GM12878 (cell line): Measurements from ENCODE around the gene PTPRN2. TPM values are rescaled to one million over a fixed set of nuclear protein-coding genes. Genes with fewer than 3 reads are reported as not detected.

ENCODE experiments used
- ATAC-seq: fragments of 200-7000 bp; cut with Tn5 transposase; 3 replicates; pipeline ENCODE4 v1.9.1; 2020; ENCODE audit warnings: mild to moderate bottlenecking, moderate library complexity
- BruUV-seq: library from RNA; stranded (reverse); fragments of 400-500 nt; replicated peaks from 2 replicates; lab custom pipeline; 2021; lab: Mats Ljungman, UMichigan
- CTCF ChIA-PET: fragments of 300-600 bp; sonication (Branson Sonifier 250); formaldehyde crosslinking; extraction: SDS; loops from one replicate; lab custom pipeline; 2021; ENCODE audit warnings: inconsistent platforms; lab: Yijun Ruan, JAX
- POLR2A ChIA-PET: fragments of 350-600 bp; formaldehyde crosslinking; extraction: SDS; loops from one replicate; lab custom pipeline; 2021; ENCODE audit warnings: inconsistent platforms; lab: Charles Lee
- RAD21 ChIA-PET: fragments of 300-600 bp; sonication (Branson Sonifier 250); formaldehyde crosslinking; loops from one replicate; lab custom pipeline; 2023; ENCODE audit warnings: antibody characterized with exemption; ENCODE audit not compliant: unreplicated experiment; lab: Charles Lee
- SMC1A ChIA-PET: fragments of 300-600 bp; sonication (Branson Sonifier 250); formaldehyde crosslinking; loops from one replicate; lab custom pipeline; 2023; ENCODE audit not compliant: unreplicated experiment, uncharacterized antibody; lab: Charles Lee
- DNase-seq: peaks from one replicate; pipeline ENCODE4 v3.0.0-alpha.2; 2011; ENCODE audit warnings: low read depth, low spot score
- FAIRE-seq: peaks from 3 replicates; lab custom pipeline; 2011; peaks lifted over from hg19 to GRCh38; lab: Jason Lieb, UNC
- H2AFZ ChIP-seq: 2 replicates; pipeline ENCODE4 v1.6.0; 2011; ENCODE audit warnings: low read depth, low read length, control low read depth; ENCODE audit not compliant: control insufficient read depth
- H3K27ac ChIP-seq: 2 replicates; pipeline ENCODE4 v1.5.1; 2011; ENCODE audit warnings: control low read depth; ENCODE audit not compliant: control insufficient read depth, insufficient read depth
- H3K27me3 ChIP-seq, 2 experiments: replicated peaks in 1 of 2; 2 replicates each; pipeline versions ENCODE4 v1.6.0 to v1.6.1; 2011; ENCODE audit warnings: low read length in 1 of 2; ENCODE audit not compliant: control insufficient read depth in 2 of 2, insufficient read depth in 2 of 2
- H3K36me3 ChIP-seq, 2 experiments: 2 replicates each; pipeline ENCODE4 v1.5.1; 2011; ENCODE audit warnings: low read length in 1 of 2; ENCODE audit not compliant: control insufficient read depth in 2 of 2, insufficient read depth in 2 of 2
- H3K4me1 ChIP-seq: 2 replicates; pipeline ENCODE4 v1.6.1; 2011; ENCODE audit warnings: mild to moderate bottlenecking, low read length, moderate library complexity, mixed read lengths; ENCODE audit not compliant: control insufficient read depth, insufficient read depth
- H3K4me2 ChIP-seq: 2 replicates; pipeline ENCODE4 v1.6.0; 2011; ENCODE audit warnings: control low read depth; ENCODE audit not compliant: control insufficient read depth, insufficient read depth
- H3K4me3 ChIP-seq: fragments of 200-600 bp; sonication (generic); 2 replicates; pipeline ENCODE4 v1.5.1; 2016
- H3K79me2 ChIP-seq: 2 replicates; pipeline ENCODE4 v1.6.0; 2011; ENCODE audit warnings: low read length; ENCODE audit not compliant: control insufficient read depth, insufficient read depth
- H3K9ac ChIP-seq: 2 replicates; pipeline ENCODE4 v1.8.0; 2011; ENCODE audit warnings: low read length, control low read depth, mixed read lengths; ENCODE audit not compliant: control insufficient read depth, insufficient read depth
- H3K9me3 ChIP-seq: replicated peaks from 3 replicates; pipeline ENCODE4 v1.5.1; 2011; ENCODE audit warnings: mild to moderate bottlenecking, low read length; ENCODE audit not compliant: control insufficient read depth, insufficient read depth
- H4K20me1 ChIP-seq: 2 replicates; pipeline ENCODE4 v1.6.0; 2011; ENCODE audit not compliant: control insufficient read depth, insufficient read depth
- BHLHE40 ChIP-seq, 2 experiments: fragments of 450-650 bp in 1 of 2; IDR thresholded peaks; 2 replicates each; pipeline ENCODE4 v1.6.1; 2011 to 2017; ENCODE audit warnings: low read depth in 2 of 2, borderline replicate concordance in 1 of 2, improper control_type of control experiment in 1 of 2, low read length in 1 of 2, mild to moderate bottlenecking in 1 of 2
- BMI1 ChIP-seq: fragments of 450-650 bp; IDR thresholded peaks from 2 replicates; pipeline ENCODE4 v1.6.1; 2016; ENCODE audit warnings: mild to moderate bottlenecking, moderate library complexity, borderline replicate concordance
- CHD1 ChIP-seq: IDR thresholded peaks from 2 replicates; pipeline ENCODE4 v1.6.1; 2012; ENCODE audit warnings: low read depth, low read length, improper control_type of control experiment
- DPF2 ChIP-seq: fragments of 450-650 bp; IDR thresholded peaks from 2 replicates; pipeline ENCODE4 v1.6.1; 2017; ENCODE audit warnings: mild to moderate bottlenecking
- FOS ChIP-seq: IDR thresholded peaks from 3 replicates; pipeline ENCODE4 v1.6.1; 2011; ENCODE audit warnings: borderline replicate concordance; ENCODE audit not compliant: insufficient read length; ENCODE audit errors: extremely low read depth
- FOXM1 ChIP-seq: IDR thresholded peaks from 2 replicates; pipeline ENCODE4 v1.6.1; 2012; ENCODE audit warnings: low read depth, mild to moderate bottlenecking, inconsistent platforms, low read length, moderate library complexity
- GABPA ChIP-seq: IDR thresholded peaks from 2 replicates; pipeline ENCODE4 v1.6.1; 2014; ENCODE audit warnings: antibody characterized with exemption, low read depth, mild to moderate bottlenecking, inconsistent platforms
- IRF5 ChIP-seq: fragments of 450-650 bp; IDR thresholded peaks from 2 replicates; pipeline ENCODE4 v1.6.1; 2017; ENCODE audit warnings: borderline replicate concordance
- MEF2A ChIP-seq: IDR thresholded peaks from 2 replicates; pipeline ENCODE4 v1.6.1; 2011; ENCODE audit warnings: low read depth, mild to moderate bottlenecking, low read length, moderate library complexity; ENCODE audit not compliant: insufficient read depth
- MTA3 ChIP-seq: IDR thresholded peaks from 2 replicates; pipeline ENCODE4 v1.6.1; 2012; ENCODE audit warnings: low read length, inconsistent platforms, borderline replicate concordance
- MYC ChIP-seq: IDR thresholded peaks from 2 replicates; pipeline ENCODE4 v1.6.1; 2011; ENCODE audit warnings: mild to moderate bottlenecking, low read length, moderate library complexity, inconsistent platforms; ENCODE audit not compliant: insufficient read depth, insufficient replicate concordance, insufficient read length, severe bottlenecking
- NFIC ChIP-seq: IDR thresholded peaks from 2 replicates; pipeline ENCODE4 v1.6.1; 2012; ENCODE audit warnings: low read depth, mild to moderate bottlenecking, inconsistent platforms, low read length, moderate library complexity
- PML ChIP-seq: IDR thresholded peaks from 2 replicates; pipeline ENCODE4 v1.6.1; 2012; ENCODE audit warnings: low read length, inconsistent platforms
- POLR2AphosphoS5 ChIP-seq: IDR thresholded peaks from 2 replicates; pipeline ENCODE4 v1.6.1; 2011; ENCODE audit warnings: mild to moderate bottlenecking, low read length, inconsistent platforms
- SUPT20H ChIP-seq: IDR thresholded peaks from 2 replicates; pipeline ENCODE4 v1.6.1; 2011; ENCODE audit warnings: low read depth, mild to moderate bottlenecking, low read length, moderate library complexity, borderline replicate concordance; ENCODE audit not compliant: control insufficient read depth
- SUZ12 ChIP-seq: fragments of 200-600 bp; sonication (generic); IDR thresholded peaks from one replicate; pipeline ENCODE4 v1.6.1; 2018; ENCODE audit warnings: antibody characterized with exemption, mild to moderate bottlenecking; ENCODE audit not compliant: unreplicated experiment
- WGBS: methylation state at CpG from one replicate; pipeline ENCODE4 v1.1.6; 2016; ENCODE audit warnings: low lambda C conversion rate; ENCODE audit not compliant: insufficient replicate concordance, insufficient coverage; ENCODE audit errors: missing lambda C conversion rate; 5-methylcytosine and 5-hydroxymethylcytosine counted together
- in situ Hi-C: fragments of 300-500 bp; cut with MboI; formaldehyde crosslinking; loops from 9 replicates; pipeline ENCODE4 v1.14.3; 2018; ENCODE audit warnings: mixed read lengths
- intact Hi-C: fragments of 100-400 bp; cut with micrococcal nuclease; formaldehyde crosslinking; loops from one replicate; pipeline ENCODE4 v1.14.2; 2022; ENCODE audit not compliant: unreplicated experiment
- polyA plus RNA-seq, 11 experiments: library from polyadenylated mRNA; depleted of rRNA in 4 of 11; unstranded in 6 of 11; stranded (reverse) in 5 of 11; fragments of >200 nt; fragmentation: Nextera tagmentation in 4 of 11; fragmentation: Illumina TruSeq in 1 of 11; extraction: Ambion mirVana in 4 of 11; extraction: Trizol in 1 of 11; gene quantifications; 1 replicate in 1 of 11; 2 replicates in 10 of 11; pipeline versions ENCODE4 v1.2.1 to v1.2.3, GENCODE V29; 2011 to 2016; ENCODE audit warnings: inconsistent platforms in 2 of 11, missing spikeins in 2 of 11, low read depth in 1 of 11
- total RNA-seq, 4 experiments: library from RNA; depleted of rRNA in 3 of 4; stranded (reverse); fragments of >200 nt in 3 of 4; fragmentation: Illumina TruSeq in 1 of 4; extraction: Trizol in 1 of 4; gene quantifications; 2 replicates each; pipeline versions ENCODE4 v1.2.1 to v1.2.3, GENCODE V29; 2013 to 2021
- TF ChIP-seq, protein P1 (sequence below): fragments of 450-650 bp; conservative IDR thresholded peaks from 2 replicates; pipeline ENCODE4 v1.6.1; 2017; ENCODE audit warnings: mild to moderate bottlenecking, moderate library complexity
- TF ChIP-seq, protein P2 (sequence below): IDR thresholded peaks from 2 replicates; pipeline ENCODE4 v1.6.1; 2011; ENCODE audit warnings: mild to moderate bottlenecking, low read depth, low read length, moderate library complexity; ENCODE audit not compliant: insufficient replicate concordance

The PTPRN2 gene
- total and polyA plus RNA-seq, 10 of the 15 experiments (the other 5 are each of a cell fraction or from before 2014, with no cell fraction given), result 5.4 TPM; not detected in 9

- ATAC-seq (no peak), DNase-seq (no peak), FAIRE-seq (no peak)
- H3K4me2 ChIP-seq, result no peak overlapping the region
- no peaks in the 10 kb centered on the region for H3K36me3 ChIP-seq
- SMC1A ChIA-PET, result no interaction called here
- H3K79me2 ChIP-seq, result no peaks in the 10 kb centered on the region
- no peaks in the 10 kb centered on the region for H4K20me1 ChIP-seq
- H3K27ac ChIP-seq, result no peak overlapping the region
- BruUV-seq, result no TSS peak
- H2AFZ ChIP-seq, result no peak overlapping the region
- H3K27me3 ChIP-seq, result no peaks in the 10 kb centered on the region
- RAD21 ChIA-PET, result no interaction called here
- no peak overlapping the region for H3K4me3 ChIP-seq
- CTCF ChIA-PET, result no interaction called here
- H3K4me1 ChIP-seq, result no peaks in the 10 kb centered on the region
- intact Hi-C loops, result no loop called here
- in situ Hi-C loops, result no loop called here
- 19% methylated on average over 9 of the region's 9 CpGs for WGBS
- TF ChIP-seq SUZ12 (no peak), MYC (no peak), SUPT20H (no peak), DPF2 (no peak), IRF5 (no peak), NFIC (no peak), FOXM1 (no peak), PML (no peak), MTA3 (no peak), CHD1 (no peak), BMI1 (no peak), FOS (no peak), POLR2AphosphoS5 (no peak), MEF2A (no peak), GABPA (no peak), BHLHE40 (IDR thresholded peaks at IDR 0.05; ENCODE audit: borderline replicate concordance in 1 of 2, low read depth in 2 of 2, low read length in 1 of 2) (no peak)
- TF ChIP-seq, protein P1, sequence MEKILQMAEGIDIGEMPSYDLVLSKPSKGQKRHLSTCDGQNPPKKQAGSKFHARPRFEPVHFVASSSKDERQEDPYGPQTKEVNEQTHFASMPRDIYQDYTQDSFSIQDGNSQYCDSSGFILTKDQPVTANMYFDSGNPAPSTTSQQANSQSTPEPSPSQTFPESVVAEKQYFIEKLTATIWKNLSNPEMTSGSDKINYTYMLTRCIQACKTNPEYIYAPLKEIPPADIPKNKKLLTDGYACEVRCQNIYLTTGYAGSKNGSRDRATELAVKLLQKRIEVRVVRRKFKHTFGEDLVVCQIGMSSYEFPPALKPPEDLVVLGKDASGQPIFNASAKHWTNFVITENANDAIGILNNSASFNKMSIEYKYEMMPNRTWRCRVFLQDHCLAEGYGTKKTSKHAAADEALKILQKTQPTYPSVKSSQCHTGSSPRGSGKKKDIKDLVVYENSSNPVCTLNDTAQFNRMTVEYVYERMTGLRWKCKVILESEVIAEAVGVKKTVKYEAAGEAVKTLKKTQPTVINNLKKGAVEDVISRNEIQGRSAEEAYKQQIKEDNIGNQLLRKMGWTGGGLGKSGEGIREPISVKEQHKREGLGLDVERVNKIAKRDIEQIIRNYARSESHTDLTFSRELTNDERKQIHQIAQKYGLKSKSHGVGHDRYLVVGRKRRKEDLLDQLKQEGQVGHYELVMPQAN, result no peak
- TF ChIP-seq, protein P2, sequence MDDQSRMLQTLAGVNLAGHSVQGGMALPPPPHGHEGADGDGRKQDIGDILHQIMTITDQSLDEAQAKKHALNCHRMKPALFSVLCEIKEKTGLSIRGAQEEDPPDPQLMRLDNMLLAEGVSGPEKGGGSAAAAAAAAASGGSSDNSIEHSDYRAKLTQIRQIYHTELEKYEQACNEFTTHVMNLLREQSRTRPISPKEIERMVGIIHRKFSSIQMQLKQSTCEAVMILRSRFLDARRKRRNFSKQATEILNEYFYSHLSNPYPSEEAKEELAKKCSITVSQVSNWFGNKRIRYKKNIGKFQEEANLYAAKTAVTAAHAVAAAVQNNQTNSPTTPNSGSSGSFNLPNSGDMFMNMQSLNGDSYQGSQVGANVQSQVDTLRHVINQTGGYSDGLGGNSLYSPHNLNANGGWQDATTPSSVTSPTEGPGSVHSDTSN, result no peak
- POLR2A ChIA-PET, result no interaction called here
- no peak overlapping the region for H3K9ac ChIP-seq
- peaks cover 1% of the 10 kb centered on the region; the same call in 1 of the 3 replicates for H3K9me3 ChIP-seq
These were observed 577.7 kb downstream of the PTPRN2 start for GRCh38 chr7:158009886-158010285.
